ENCODE measurements around the gene ENPP3. TPM values are rescaled to one million over a fixed set of nuclear protein-coding genes. Genes with fewer than 3 reads are reported as not detected.

The ENPP3 gene
- total and polyA plus RNA-seq, 8 donors = 0.31 to 13.0 (median 0.61) TPM; not detected in 2

- Histone ChIP-seq H3K36me3 (no peaks in the 10 kb centered on the region), H3K27ac (no peak overlapping the region), H3K9me3 (no peaks in the 10 kb centered on the region), H3K4me1 (peaks cover 0 to 6% (median 0%) of the 10 kb centered on the region in 4 donors), H3K27me3 (no peaks in the 10 kb centered on the region), H3K4me3 (no peak overlapping the region)
- DNase-seq = no peak
- TF ChIP-seq CTCF (IDR thresholded peaks at IDR 0.05) (no peak), POLR2AphosphoS5 (IDR thresholded peaks at IDR 0.05) (no peak), EP300 (IDR thresholded peaks at IDR 0.05) (no peak), POLR2A (IDR thresholded peaks at IDR 0.05) (no peak)
- intact Hi-C loops (cut with DNase I; ENCODE audit: low total_unique reads) = no loop called here
- WGBS, 5 donors = 69 to 89% (median 76%) methylated on average over 1 of the region's 1 CpG
Measured at GRCh38 chr6:131761762-131762067, 124.6 kb downstream of the ENPP3 start.

DNA sequence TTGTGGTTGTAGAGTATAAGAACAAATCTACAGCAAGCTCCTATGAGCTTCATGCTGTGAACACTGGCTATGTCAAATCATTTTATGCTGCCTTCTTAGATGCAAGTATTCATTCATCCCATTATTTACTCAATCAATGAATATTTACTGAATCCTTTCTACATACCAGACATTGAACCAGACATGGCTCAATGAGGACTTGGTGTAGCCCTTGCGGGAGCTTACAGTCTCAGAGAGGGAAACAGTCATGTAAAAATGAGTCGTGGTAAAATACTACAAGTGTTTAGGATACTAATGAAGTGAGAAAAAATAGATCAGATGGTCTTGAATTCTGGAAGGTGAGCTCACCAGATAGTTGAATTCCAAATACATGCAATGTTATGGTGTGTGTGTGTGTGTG lies 125.9 kb downstream of the ENPP3 start:
- H3K36me3 ChIP-seq = no peaks in the 10 kb centered on the region
- no peak overlapping the region for H3K27ac ChIP-seq
- 88 to 95% (median 89%) methylated on average over 2 of the region's 2 CpGs for WGBS, 5 donors
- H3K9me3 ChIP-seq = no peaks in the 10 kb centered on the region
- TF ChIP-seq POLR2AphosphoS5 (IDR thresholded peaks at IDR 0.05) (no peak), CTCF (IDR thresholded peaks at IDR 0.05) (no peak)
- intact Hi-C loops (cut with DNase I; ENCODE audit: low total_unique reads) = no loop called here
- DNase-seq = no peak
- no peaks in the 10 kb centered on the region for H3K27me3 ChIP-seq
- H3K4me1 ChIP-seq = peaks cover 0 to 6% (median 0%) of the 10 kb centered on the region in 4 donors
- no peak overlapping the region for H3K4me3 ChIP-seq

- Histone ChIP-seq H3K27ac (no peak overlapping the region), H3K36me3 (no peaks in the 10 kb centered on the region), H3K4me3 (no peak overlapping the region), H3K4me1 (peaks cover 0 to 6% (median 0%) of the 10 kb centered on the region in 4 donors), H3K9me3 (no peaks in the 10 kb centered on the region), H3K27me3 (no peaks in the 10 kb centered on the region)
- intact Hi-C loops (cut with DNase I; ENCODE audit: low total_unique reads) = no loop called here
- WGBS, 5 donors = 27 to 44% (median 42%) methylated on average over 1 of the region's 1 CpG
- TF ChIP-seq EP300 (IDR thresholded peaks at IDR 0.05) (no peak), CTCF (IDR thresholded peaks at IDR 0.05) (no peak), POLR2A (IDR thresholded peaks at IDR 0.05) (no peak), POLR2AphosphoS5 (IDR thresholded peaks at IDR 0.05) (no peak)
- DNase-seq = no peak
Measured at GRCh38 chr6:131763749-131764148, 126.6 kb downstream of the ENPP3 start.

- H3K27me3 ChIP-seq = no peaks in the 10 kb centered on the region
- TF ChIP-seq CTCF (IDR thresholded peaks at IDR 0.05) (no peak), POLR2A (IDR thresholded peaks at IDR 0.05) (no peak), POLR2AphosphoS5 (IDR thresholded peaks at IDR 0.05) (no peak), EP300 (IDR thresholded peaks at IDR 0.05) (no peak)
- no peak overlapping the region for H3K27ac ChIP-seq
- peaks cover 0 to 6% (median 0%) of the 10 kb centered on the region in 4 donors for H3K4me1 ChIP-seq
- no peak for DNase-seq
- no peaks in the 10 kb centered on the region for H3K36me3 ChIP-seq
- intact Hi-C loops (cut with DNase I; ENCODE audit: low total_unique reads) = no loop called here
- no peaks in the 10 kb centered on the region for H3K9me3 ChIP-seq
- no peak overlapping the region for H3K4me3 ChIP-seq
- WGBS, 5 donors = 86 to 91% (median 88%) methylated on average over 4 of the region's 4 CpGs
Measured at GRCh38 chr6:131764350-131764749, 127.2 kb downstream of the ENPP3 start.

Data from stomach (tissue), 9 donors.